Measurements from ENCODE around the gene STX18. TPM values are rescaled to one million over a fixed set of nuclear protein-coding genes. Genes with fewer than 3 reads are reported as not detected.
"Not testable (repeated sequence)": the region's sequence is repeated elsewhere in the genome, so short reads cannot be mapped to it uniquely, and the experiment has no call there.

STX18 gene
- total and polyA plus RNA-seq, 10 of the 15 experiments (the other 5 are each of a cell fraction or from before 2014, with no cell fraction given) = 8.2 to 46.6 (median 31.1) TPM

GRCh38 chr4:4512282-4512681, 29.6 kb downstream of the STX18 start:
- Histone ChIP-seq H2AFZ (ENCODE audit: control insufficient read depth, low read depth, low read length) (no peak overlapping the region), H3K9ac (ENCODE audit: control insufficient read depth, insufficient read depth, low read length) (no peak overlapping the region), H3K9me3 (replicated peaks; ENCODE audit: control insufficient read depth, insufficient read depth, low read length) (peaks cover 3% of the 10 kb centered on the region; the same call in 2 of the 3 replicates), H3K4me1 (ENCODE audit: control insufficient read depth, insufficient read depth, low read length) (peaks cover 1% of the 10 kb centered on the region; the same call in 1 of the 2 replicates), H4K20me1 (ENCODE audit: control insufficient read depth, insufficient read depth) (no peaks in the 10 kb centered on the region), H3K27me3 (replicated peaks in 1 of 2; ENCODE audit: control insufficient read depth in 2 of 2, insufficient read depth in 2 of 2, low read length in 1 of 2) (no peaks in the 10 kb centered on the region), H3K79me2 (ENCODE audit: control insufficient read depth, insufficient read depth, low read length) (peaks cover 17% of the 10 kb centered on the region), H3K4me2 (ENCODE audit: control insufficient read depth, insufficient read depth) (no peak overlapping the region), H3K27ac (ENCODE audit: control insufficient read depth, insufficient read depth) (no peak overlapping the region), H3K36me3 (ENCODE audit: control insufficient read depth in 2 of 2, insufficient read depth in 2 of 2, low read length in 1 of 2) (no peaks in the 10 kb centered on the region), H3K4me3 (no peak overlapping the region)
- no peak for TF ChIP-seq ZNF687 (IDR thresholded peaks at IDR 0.05)
- no peak for TF ChIP-seq PAX5 (IDR thresholded peaks at IDR 0.05; ENCODE audit: borderline replicate concordance, low read depth, low read length)
- 78% methylated on average over 1 of the region's 1 CpG for WGBS (ENCODE audit: insufficient coverage, insufficient replicate concordance, low lambda C conversion rate, missing lambda C conversion rate)
- DNase-seq (ENCODE audit: low read depth, low spot score) (no peak), ATAC-seq (no peak; the same call in 2 of the 3 replicates), FAIRE-seq (no peak)
- SMC1A ChIA-PET (ENCODE audit: uncharacterized antibody, unreplicated experiment) = interaction anchor here (0.8 to 2.9 kb wide), 6 partner anchors 9 to 23 kb away, joined by 3 to 21 read pairs (median 5); no protein-coding TSS in a partner anchor
- POLR2A ChIA-PET = interaction anchor here (0.6 to 0.8 kb wide), 3 partner anchors 8 to 556 kb away, joined by 3 to 4 read pairs (median 3); no protein-coding TSS in a partner anchor
- in situ Hi-C loops (cut with MboI) = no loop called here
- RAD21 ChIA-PET (ENCODE audit: unreplicated experiment) = no interaction called here
- CTCF ChIA-PET = interaction anchor here (1.1 to 2.8 kb wide), 7 partner anchors 9 to 165 kb away, joined by 3 to 15 read pairs (median 6); no protein-coding TSS in a partner anchor
- BruUV-seq (replicated peaks) = no TSS peak
- intact Hi-C loops (cut with micrococcal nuclease; ENCODE audit: unreplicated experiment) = no loop called here

GRCh38 chr4:4510641-4511040, 31.2 kb downstream of the STX18 start:
- H3K79me2 ChIP-seq (ENCODE audit: control insufficient read depth, insufficient read depth, low read length); H3K9me3 ChIP-seq (replicated peaks; ENCODE audit: control insufficient read depth, insufficient read depth, low read length); DNase-seq (ENCODE audit: low read depth, low spot score); H3K27me3 ChIP-seq (replicated peaks in 1 of 2; ENCODE audit: control insufficient read depth in 2 of 2, insufficient read depth in 2 of 2, low read length in 1 of 2); in situ Hi-C loops (cut with MboI); RAD21 ChIA-PET (ENCODE audit: unreplicated experiment); H3K36me3 ChIP-seq (ENCODE audit: control insufficient read depth in 2 of 2, insufficient read depth in 2 of 2, low read length in 1 of 2); H4K20me1 ChIP-seq (ENCODE audit: control insufficient read depth, insufficient read depth); H3K4me3 ChIP-seq; BruUV-seq (replicated peaks); ATAC-seq; H3K9ac ChIP-seq (ENCODE audit: control insufficient read depth, insufficient read depth, low read length); intact Hi-C loops (cut with micrococcal nuclease; ENCODE audit: unreplicated experiment); H2AFZ ChIP-seq (ENCODE audit: control insufficient read depth, low read depth, low read length); POLR2A ChIA-PET; H3K4me2 ChIP-seq (ENCODE audit: control insufficient read depth, insufficient read depth); FAIRE-seq; H3K27ac ChIP-seq (ENCODE audit: control insufficient read depth, insufficient read depth); H3K4me1 ChIP-seq (ENCODE audit: control insufficient read depth, insufficient read depth, low read length): not testable (repeated sequence)
- SMC1A ChIA-PET (ENCODE audit: uncharacterized antibody, unreplicated experiment) = interaction anchor here (1.0 to 2.9 kb wide), 4 partner anchors 8 to 24 kb away, joined by 3 to 21 read pairs (median 8); no protein-coding TSS in a partner anchor
- WGBS (ENCODE audit: insufficient coverage, insufficient replicate concordance, low lambda C conversion rate, missing lambda C conversion rate) = 94% methylated on average over 3 of the region's 3 CpGs
- CTCF ChIA-PET = interaction anchor here (1.6 to 2.4 kb wide), 4 partner anchors 10 to 22 kb away, joined by 4 to 11 read pairs (median 6); no protein-coding TSS in a partner anchor
